Measurements from ENCODE around the gene COL17A1.

The COL17A1 gene

GRCh38 chr10:104033966-104034365, 51.7 kb downstream of the COL17A1 start:
- DNase-seq (ENCODE audit: low read depth in 2 of 2), result no peak

- no peak for DNase-seq (ENCODE audit: low read depth in 2 of 2)
These were observed 52.2 kb downstream of the COL17A1 start for GRCh38 chr10:104033401-104033930.

GRCh38 chr10:104032144-104032775, 53.4 kb downstream of the COL17A1 start:
- DNase-seq (ENCODE audit: low read depth in 2 of 2), result no peak

GRCh38 chr10:104031631-104032030, 54.0 kb downstream of the COL17A1 start:
- no peak for DNase-seq (ENCODE audit: low read depth in 2 of 2)

- no peak for DNase-seq (ENCODE audit: low read depth in 2 of 2)
These were observed 56.2 kb downstream of the COL17A1 start for GRCh38 chr10:104029521-104029860.

- no peak for DNase-seq (ENCODE audit: low read depth in 2 of 2)
These were observed 56.7 kb downstream of the COL17A1 start for GRCh38 chr10:104028823-104029520.

GRCh38 chr10:104028146-104028545, 57.5 kb downstream of the COL17A1 start:
- DNase-seq (ENCODE audit: low read depth in 2 of 2), result no peak

GRCh38 chr10:104026762-104027161, 58.9 kb downstream of the COL17A1 start:
- DNase-seq (ENCODE audit: low read depth in 2 of 2), result no peak

GRCh38 chr10:104025524-104025923, 60.2 kb downstream of the COL17A1 start:
- no peak for DNase-seq (ENCODE audit: low read depth in 2 of 2)

GRCh38 chr10:104022026-104022425, 63.7 kb downstream of the COL17A1 start:
- DNase-seq (ENCODE audit: low read depth in 2 of 2), result no peak

- DNase-seq (ENCODE audit: low read depth in 2 of 2), result no peak
These were observed 64.4 kb downstream of the COL17A1 start for GRCh38 chr10:104021246-104021645.

- DNase-seq (ENCODE audit: low read depth in 2 of 2), result no peak
These were observed 65.7 kb downstream of the COL17A1 start for GRCh38 chr10:104020020-104020419.

- DNase-seq (ENCODE audit: low read depth in 2 of 2), result no peak
These were observed 67.2 kb downstream of the COL17A1 start for GRCh38 chr10:104018471-104018870.

- no peak for DNase-seq (ENCODE audit: low read depth in 2 of 2)
These were observed 69.0 kb downstream of the COL17A1 start for GRCh38 chr10:104016661-104017060.

GRCh38 chr10:104014176-104014575, 71.5 kb downstream of the COL17A1 start:
- no peak for DNase-seq (ENCODE audit: low read depth in 2 of 2)

GRCh38 chr10:104013489-104013888, 72.2 kb downstream of the COL17A1 start:
- DNase-seq (ENCODE audit: low read depth in 2 of 2), result no peak

GRCh38 chr10:104011904-104012303, 73.8 kb downstream of the COL17A1 start:
- DNase-seq (ENCODE audit: low read depth in 2 of 2), result no peak

GRCh38 chr10:104005172-104005863, 80.4 kb downstream of the COL17A1 start:
- DNase-seq (ENCODE audit: low read depth in 2 of 2), result no peak

GRCh38 chr10:104002911-104003310, 82.8 kb downstream of the COL17A1 start:
- no peak for DNase-seq (ENCODE audit: low read depth in 2 of 2)

GRCh38 chr10:103998805-103999204, 86.9 kb downstream of the COL17A1 start:
- DNase-seq (ENCODE audit: low read depth in 2 of 2), result no peak

- DNase-seq (ENCODE audit: low read depth in 2 of 2), result no peak
These were observed 90.5 kb downstream of the COL17A1 start for GRCh38 chr10:103995134-103995533.

- DNase-seq (ENCODE audit: low read depth in 2 of 2), result no peak
These were observed 94.1 kb downstream of the COL17A1 start for GRCh38 chr10:103991393-103992128.
